Keratinocyte (primary cell): Measurements from ENCODE around the gene LHX2. TPM values are rescaled to one million over a fixed set of nuclear protein-coding genes. Genes with fewer than 3 reads are reported as not detected.

ENCODE experiments used
- DNase-seq: peaks from one replicate; pipeline ENCODE4 v3.0.0-alpha.2; 2011; ENCODE audit warnings: low read depth, missing footprints, low spot score
- FAIRE-seq: peaks from 2 replicates; lab custom pipeline; 2011; peaks lifted over from hg19 to GRCh38; lab: Jason Lieb, UNC
- H2AFZ ChIP-seq: 2 replicates; pipeline ENCODE4 v1.6.0; 2012; ENCODE audit warnings: low read length, control low read depth, inconsistent platforms; ENCODE audit not compliant: control insufficient read depth
- H3K27ac ChIP-seq: 2 replicates; pipeline ENCODE4 v1.5.1; 2011; ENCODE audit warnings: low read length; ENCODE audit not compliant: control insufficient read depth, insufficient read depth
- H3K27me3 ChIP-seq: 3 replicates; pipeline ENCODE4 v1.6.0; 2011; ENCODE audit warnings: low read length; ENCODE audit not compliant: control insufficient read depth, insufficient read depth; ENCODE audit errors: extremely low read depth
- H3K36me3 ChIP-seq, 2 experiments: 2 replicates in 1 of 2; 3 replicates in 1 of 2; pipeline ENCODE4 v1.5.1; 2011; ENCODE audit warnings: low read length in 2 of 2, mild to moderate bottlenecking in 1 of 2; ENCODE audit not compliant: control insufficient read depth in 2 of 2, insufficient read depth in 2 of 2; ENCODE audit errors: extremely low read depth in 1 of 2
- H3K4me1 ChIP-seq: 3 replicates; pipeline ENCODE4 v1.5.1; 2011; ENCODE audit warnings: low read length; ENCODE audit not compliant: control insufficient read depth, insufficient read depth; ENCODE audit errors: extremely low read depth
- H3K4me2 ChIP-seq: 3 replicates; pipeline ENCODE4 v1.6.0; 2011; ENCODE audit warnings: low read depth, low read length; ENCODE audit not compliant: control insufficient read depth, insufficient read depth; ENCODE audit errors: extremely low read depth
- H3K4me3 ChIP-seq, 3 experiments: fragments of 200-600 bp in 1 of 3; sonication (generic) in 1 of 3; 2 replicates in 2 of 3; 3 replicates in 1 of 3; pipeline ENCODE4 v1.5.1; 2011 to 2016; ENCODE audit warnings: low read length in 3 of 3, mild to moderate bottlenecking in 3 of 3, control low read depth in 2 of 3, inconsistent platforms in 1 of 3, low read depth in 1 of 3, mixed read lengths in 1 of 3, mixed run types in 1 of 3, moderate library complexity in 1 of 3; ENCODE audit not compliant: control insufficient read depth in 2 of 3, insufficient read depth in 2 of 3; ENCODE audit errors: extremely low read depth in 1 of 3
- H3K79me2 ChIP-seq: 2 replicates; pipeline ENCODE4 v1.6.0; 2012; ENCODE audit warnings: low read length; ENCODE audit not compliant: control insufficient read depth, insufficient read depth
- H3K9ac ChIP-seq: 3 replicates; pipeline ENCODE4 v1.6.0; 2011; ENCODE audit warnings: low read length; ENCODE audit not compliant: control insufficient read depth, insufficient read depth; ENCODE audit errors: extremely low read depth
- H3K9me1 ChIP-seq: 3 replicates; pipeline ENCODE4 v1.6.0; 2011; ENCODE audit warnings: low read length; ENCODE audit not compliant: control insufficient read depth, insufficient read depth; ENCODE audit errors: extremely low read depth
- H3K9me3 ChIP-seq: 2 replicates; pipeline ENCODE4 v1.5.1; 2012; ENCODE audit warnings: low read depth, low read length; ENCODE audit not compliant: control insufficient read depth
- H4K20me1 ChIP-seq: 3 replicates; pipeline ENCODE4 v1.6.0; 2011; ENCODE audit warnings: low read length; ENCODE audit not compliant: control insufficient read depth, insufficient read depth; ENCODE audit errors: extremely low read depth
- EZH2 ChIP-seq: IDR thresholded peaks from one replicate; pipeline ENCODE4 v1.6.1; 2012; ENCODE audit warnings: inconsistent platforms, mild to moderate bottlenecking, low read length, moderate library complexity
- dilution Hi-C: fragments of 300-500 bp; cut with MboI; formaldehyde crosslinking; loops from one replicate; pipeline ENCODE4 v1.7.0; 2020; ENCODE audit warnings: low sequenced_read_pairs; ENCODE audit not compliant: extremely low pct_ligation_motif_present
- polyA plus RNA-seq, 5 experiments: library from polyadenylated mRNA; depleted of rRNA in 3 of 5; stranded (reverse) in 3 of 5; stranded (forward) in 1 of 5; unstranded in 1 of 5; fragments of >200 nt; gene quantifications; 1 replicate in 1 of 5; 2 replicates in 3 of 5; 3 replicates in 1 of 5; pipeline versions ENCODE4 v1.2.1 to v1.2.3, GENCODE V29; 2011 to 2012; ENCODE audit warnings: missing spikeins in 2 of 5, low read depth in 1 of 5, low replicate concordance in 1 of 5
- TF ChIP-seq, protein P1 (sequence below), 3 experiments: IDR thresholded peaks in 1 of 3; conservative IDR thresholded peaks in 1 of 3; optimal IDR thresholded peaks in 1 of 3; 2 replicates in 2 of 3; 3 replicates in 1 of 3; pipeline versions ENCODE3 to v1.5.1; 2011; ENCODE audit warnings: low read length in 3 of 3, mild to moderate bottlenecking in 3 of 3, moderate library complexity in 2 of 3, control low read depth in 1 of 3, inconsistent platforms in 1 of 3; ENCODE audit not compliant: insufficient read depth in 2 of 3; ENCODE audit errors: extremely low read depth in 1 of 3

Gene LHX2
- polyA plus RNA-seq, 1 donor (not counting 4 experiments of a cell fraction or from before 2014, with no cell fraction given), result 0.07 TPM

DNA sequence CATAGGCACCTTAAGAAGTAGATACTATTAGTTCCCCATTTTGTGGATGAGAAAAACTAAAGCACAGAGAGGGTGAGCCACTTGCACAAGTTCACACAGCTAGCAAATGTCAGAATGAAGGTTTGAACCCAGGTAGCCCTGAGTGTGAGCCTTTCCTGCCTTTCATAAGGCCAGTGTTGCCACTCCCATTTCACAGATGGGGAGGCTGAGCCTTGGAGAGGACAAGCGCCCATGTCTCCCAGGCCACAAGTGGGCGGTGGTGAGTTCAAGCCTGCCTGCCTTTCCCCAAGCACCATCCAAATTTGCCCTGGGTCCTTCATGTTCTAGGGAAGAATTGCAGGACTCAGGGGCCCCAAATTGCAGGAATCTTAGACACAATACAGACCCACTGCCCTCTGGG is 50.6 kb downstream of the LHX2 start:
- no peaks in the 10 kb centered on the region for H3K9me3 ChIP-seq
- dilution Hi-C loops, result no loop called here
- TF ChIP-seq, protein P1, sequence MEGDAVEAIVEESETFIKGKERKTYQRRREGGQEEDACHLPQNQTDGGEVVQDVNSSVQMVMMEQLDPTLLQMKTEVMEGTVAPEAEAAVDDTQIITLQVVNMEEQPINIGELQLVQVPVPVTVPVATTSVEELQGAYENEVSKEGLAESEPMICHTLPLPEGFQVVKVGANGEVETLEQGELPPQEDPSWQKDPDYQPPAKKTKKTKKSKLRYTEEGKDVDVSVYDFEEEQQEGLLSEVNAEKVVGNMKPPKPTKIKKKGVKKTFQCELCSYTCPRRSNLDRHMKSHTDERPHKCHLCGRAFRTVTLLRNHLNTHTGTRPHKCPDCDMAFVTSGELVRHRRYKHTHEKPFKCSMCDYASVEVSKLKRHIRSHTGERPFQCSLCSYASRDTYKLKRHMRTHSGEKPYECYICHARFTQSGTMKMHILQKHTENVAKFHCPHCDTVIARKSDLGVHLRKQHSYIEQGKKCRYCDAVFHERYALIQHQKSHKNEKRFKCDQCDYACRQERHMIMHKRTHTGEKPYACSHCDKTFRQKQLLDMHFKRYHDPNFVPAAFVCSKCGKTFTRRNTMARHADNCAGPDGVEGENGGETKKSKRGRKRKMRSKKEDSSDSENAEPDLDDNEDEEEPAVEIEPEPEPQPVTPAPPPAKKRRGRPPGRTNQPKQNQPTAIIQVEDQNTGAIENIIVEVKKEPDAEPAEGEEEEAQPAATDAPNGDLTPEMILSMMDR (optimal IDR thresholded peaks at IDR 0.05 in 1 of 3, IDR thresholded peaks at IDR 0.05 in 1 of 3, conservative IDR thresholded peaks at IDR 0.05 in 1 of 3; ENCODE audit: extremely low read depth in 1 of 3, insufficient read depth in 2 of 3, low read length in 3 of 3), result peak; percentile 37 to 51 (median 44)
- no peak for TF ChIP-seq EZH2
- no peak overlapping the region for H3K4me3 ChIP-seq
- no peaks in the 10 kb centered on the region for H3K9me1 ChIP-seq
- H3K27me3 ChIP-seq, result peaks cover 16% of the 10 kb centered on the region
- no peaks in the 10 kb centered on the region for H3K79me2 ChIP-seq
- H3K9ac ChIP-seq, result no peak overlapping the region
- H4K20me1 ChIP-seq, result no peaks in the 10 kb centered on the region
- no peak overlapping the region for H2AFZ ChIP-seq
- H3K27ac ChIP-seq, result no peak overlapping the region
- peaks cover 10% of the 10 kb centered on the region for H3K4me1 ChIP-seq
- H3K4me2 ChIP-seq, result no peak overlapping the region
- DNase-seq (no peak), FAIRE-seq (no peak)
- H3K36me3 ChIP-seq, result no peaks in the 10 kb centered on the region

DNA sequence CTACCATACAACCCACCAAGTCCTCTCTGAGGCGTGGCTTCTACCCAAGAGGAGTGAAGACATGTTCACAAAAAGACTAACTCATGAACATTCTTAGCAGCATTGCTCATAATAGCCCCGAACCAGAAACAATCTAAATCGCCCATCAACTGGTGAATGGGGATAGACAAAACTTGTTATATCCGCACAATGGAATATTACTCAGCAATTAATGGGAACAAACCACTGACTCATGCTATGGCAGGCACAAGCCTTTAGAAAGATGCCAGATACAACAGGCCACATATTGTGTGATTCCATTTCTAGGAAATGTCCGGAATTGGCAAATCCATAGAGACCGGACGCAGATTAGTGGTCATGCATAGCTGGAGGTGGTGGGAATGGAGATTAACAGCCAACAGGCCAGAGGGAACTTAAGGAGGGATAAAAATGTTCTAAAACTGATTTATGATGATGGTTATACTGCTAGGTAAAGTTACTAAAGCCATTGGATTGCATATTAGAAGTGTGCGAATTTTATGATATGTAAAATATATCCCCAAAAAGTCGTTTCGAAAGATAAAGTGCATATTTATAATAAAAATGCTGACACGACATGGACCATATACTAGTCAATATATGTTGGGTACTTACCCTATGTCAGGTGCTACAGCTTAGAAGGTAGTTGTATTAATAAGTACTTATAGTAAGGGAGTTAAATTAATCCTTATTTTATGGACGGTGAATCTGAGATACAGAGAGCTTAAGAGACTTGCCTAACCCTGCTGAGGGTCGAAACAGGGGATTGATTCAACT is 55.4 kb downstream of the LHX2 start:
- dilution Hi-C loops, result no loop called here
- TF ChIP-seq, protein P1 (optimal IDR thresholded peaks at IDR 0.05 in 1 of 3, IDR thresholded peaks at IDR 0.05 in 1 of 3, conservative IDR thresholded peaks at IDR 0.05 in 1 of 3; ENCODE audit: extremely low read depth in 1 of 3, insufficient read depth in 2 of 3, low read length in 3 of 3), result no peak
- no peak for TF ChIP-seq EZH2
- Histone ChIP-seq H3K4me1 (peaks cover 13% of the 10 kb centered on the region), H3K9ac (no peak overlapping the region), H3K4me3 (no peak overlapping the region), H3K36me3 (no peaks in the 10 kb centered on the region), H3K79me2 (no peaks in the 10 kb centered on the region), H3K4me2 (no peak overlapping the region), H4K20me1 (no peaks in the 10 kb centered on the region), H3K9me3 (peaks cover 3% of the 10 kb centered on the region), H3K27me3 (no peaks in the 10 kb centered on the region), H2AFZ (no peak overlapping the region), H3K27ac (no peak overlapping the region), H3K9me1 (no peaks in the 10 kb centered on the region)
- FAIRE-seq (peak; percentile 55), DNase-seq (no peak)
